Vagina (tissue), 2 donors: ENCODE results near the gene FRMD6. TPM values are rescaled to one million over a fixed set of nuclear protein-coding genes. Genes with fewer than 3 reads are reported as not detected.

Source experiments
- DNase-seq, 2 donors: peaks; one replicate each; pipeline ENCODE4 v3.0.0-alpha.2; 2017; ENCODE audit errors: extremely low spot score in 2 of 2
- H3K27ac ChIP-seq: fragments of 200-600 bp; sonication (generic); one replicate; pipeline ENCODE4 v1.5.1; 2019
- H3K27me3 ChIP-seq: fragments of 200-600 bp; sonication (generic); one replicate; pipeline ENCODE4 v1.5.1; 2019
- H3K36me3 ChIP-seq, 2 donors: fragments of 200-600 bp; sonication (generic); one replicate each; pipeline ENCODE4 v1.5.1; 2017 to 2019
- H3K4me1 ChIP-seq: fragments of 200-600 bp; sonication (generic); one replicate; pipeline ENCODE4 v1.5.1; 2019
- H3K4me3 ChIP-seq, 2 donors: fragments of 200-600 bp; sonication (generic); 1 replicate in 1 of 2; 2 replicates in 1 of 2; pipeline ENCODE4 v1.5.1; 2016 to 2019
- H3K9me3 ChIP-seq: fragments of 200-600 bp; sonication (generic); one replicate; pipeline ENCODE4 v1.5.1; 2019
- CTCF ChIP-seq, 3 experiments: fragments of 450-650 bp in 2 of 3; fragments of 200-600 bp in 1 of 3; sonication (generic) in 1 of 3; IDR thresholded peaks; one replicate each; pipeline ENCODE4 v1.5.1; 2017 to 2019; ENCODE audit warnings: antibody characterized with exemption in 3 of 3, mild to moderate bottlenecking in 2 of 3, moderate library complexity in 2 of 3
- POLR2A ChIP-seq, 2 donors: fragments of 450-650 bp; IDR thresholded peaks; one replicate each; pipeline ENCODE4 v1.6.1; 2017; ENCODE audit warnings: antibody characterized with exemption in 2 of 2, mild to moderate bottlenecking in 2 of 2, moderate library complexity in 2 of 2
- POLR2AphosphoS5 ChIP-seq, 2 donors: sonication (generic); formaldehyde crosslinking; IDR thresholded peaks; one replicate each; pipeline ENCODE4 v1.9.0; 2017; ENCODE audit warnings: antibody characterized with exemption in 2 of 2, mild to moderate bottlenecking in 2 of 2, low read depth in 1 of 2; ENCODE audit not compliant: insufficient read depth in 1 of 2
- intact Hi-C: fragments of 100-400 bp; cut with DNase I; formaldehyde crosslinking; loops from one replicate; pipeline ENCODE4 v1.15.1; 2023
- total RNA-seq: library from RNA; depleted of rRNA; stranded (reverse); fragments of >200 nt; gene quantifications from one replicate; pipeline ENCODE4 v1.2.3, GENCODE V29; 2016

The FRMD6 gene
- total RNA-seq, 1 donor from 2014 or later = 114 TPM

GRCh38 chr14:51711505-51711904 is 59.8 kb downstream of the FRMD6 start:
- DNase-seq = no peak
- no peaks in the 10 kb centered on the region for H3K4me1 ChIP-seq
- H3K36me3 ChIP-seq = peaks cover 0 to 39% of the 10 kb centered on the region in 2 donors
- H3K9me3 ChIP-seq = no peaks in the 10 kb centered on the region
- intact Hi-C loops = no loop called here
- H3K4me3 ChIP-seq = no peak overlapping the region
- TF ChIP-seq CTCF (IDR thresholded peaks at IDR 0.05) = no peak
- TF ChIP-seq POLR2AphosphoS5 (IDR thresholded peaks at IDR 0.05; ENCODE audit: insufficient read depth in 1 of 2, low read depth in 1 of 2) = no peak
- no peak for TF ChIP-seq POLR2A (IDR thresholded peaks at IDR 0.05)
- no peak overlapping the region for H3K27ac ChIP-seq
- no peaks in the 10 kb centered on the region for H3K27me3 ChIP-seq

- DNase-seq = no peak
- Histone ChIP-seq H3K9me3 (no peaks in the 10 kb centered on the region), H3K27me3 (no peaks in the 10 kb centered on the region), H3K36me3 (peaks cover 4 to 54% of the 10 kb centered on the region in 2 donors), H3K4me3 (no peak overlapping the region), H3K4me1 (no peaks in the 10 kb centered on the region), H3K27ac (no peak overlapping the region)
- TF ChIP-seq CTCF (IDR thresholded peaks at IDR 0.05) (no peak), POLR2A (IDR thresholded peaks at IDR 0.05) (no peak), POLR2AphosphoS5 (IDR thresholded peaks at IDR 0.05; ENCODE audit: insufficient read depth in 1 of 2, low read depth in 1 of 2) (no peak)
- intact Hi-C loops = no loop called here
Measured at GRCh38 chr14:51715250-51715649, 63.5 kb downstream of the FRMD6 start.

GRCh38 chr14:51715742-51716141 is 64.0 kb downstream of the FRMD6 start:
- DNase-seq = no peak
- H3K9me3 ChIP-seq = no peaks in the 10 kb centered on the region
- H3K27me3 ChIP-seq = no peaks in the 10 kb centered on the region
- no peak overlapping the region for H3K4me3 ChIP-seq
- no peak overlapping the region for H3K27ac ChIP-seq
- H3K36me3 ChIP-seq = peaks cover 4 to 59% of the 10 kb centered on the region in 2 donors
- TF ChIP-seq POLR2A (IDR thresholded peaks at IDR 0.05) (no peak), POLR2AphosphoS5 (IDR thresholded peaks at IDR 0.05; ENCODE audit: insufficient read depth in 1 of 2, low read depth in 1 of 2) (no peak)
- intact Hi-C loops = no loop called here
- H3K4me1 ChIP-seq = no peaks in the 10 kb centered on the region

GRCh38 chr14:51716610-51717009 is 64.9 kb downstream of the FRMD6 start:
- Histone ChIP-seq H3K4me3 (no peak overlapping the region), H3K27me3 (no peaks in the 10 kb centered on the region), H3K36me3 (peaks cover 4 to 59% of the 10 kb centered on the region in 2 donors), H3K4me1 (no peaks in the 10 kb centered on the region), H3K9me3 (no peaks in the 10 kb centered on the region), H3K27ac (no peak overlapping the region)
- no peak for DNase-seq
- intact Hi-C loops = no loop called here
- TF ChIP-seq CTCF (IDR thresholded peaks at IDR 0.05) = no peak
- TF ChIP-seq POLR2AphosphoS5 (IDR thresholded peaks at IDR 0.05; ENCODE audit: insufficient read depth in 1 of 2, low read depth in 1 of 2) = no peak
- TF ChIP-seq POLR2A (IDR thresholded peaks at IDR 0.05) = no peak

- TF ChIP-seq CTCF (IDR thresholded peaks at IDR 0.05) (no peak), POLR2AphosphoS5 (IDR thresholded peaks at IDR 0.05; ENCODE audit: insufficient read depth in 1 of 2, low read depth in 1 of 2) (no peak), POLR2A (IDR thresholded peaks at IDR 0.05) (no peak)
- no peak overlapping the region for H3K4me3 ChIP-seq
- no peak for DNase-seq
- H3K4me1 ChIP-seq = no peaks in the 10 kb centered on the region
- H3K27me3 ChIP-seq = no peaks in the 10 kb centered on the region
- H3K9me3 ChIP-seq = no peaks in the 10 kb centered on the region
- peaks cover 4 to 64% of the 10 kb centered on the region in 2 donors for H3K36me3 ChIP-seq
- no peak overlapping the region for H3K27ac ChIP-seq
- intact Hi-C loops = no loop called here
Measured at GRCh38 chr14:51717766-51718165, 66.1 kb downstream of the FRMD6 start.
